B cell (primary cell): ENCODE data around the gene CYB5A. TPM values are rescaled to one million over a fixed set of nuclear protein-coding genes. Genes with fewer than 3 reads are reported as not detected.

Source experiments
- ATAC-seq: fragments of 200-7000 bp; cut with Tn5 transposase; one replicate; pipeline ENCODE4 v1.10.0; 2021; ENCODE audit warnings: low read depth, mild to moderate bottlenecking, moderate number of reproducible peaks, moderate library complexity
- CTCF ChIA-PET: fragments of 350-600 bp; sonication (Branson Sonifier 250); formaldehyde crosslinking; loops from one replicate; lab custom pipeline; 2021; ENCODE audit warnings: antibody characterized with exemption, inconsistent platforms; lab: Charles Lee
- POLR2A ChIA-PET: fragments of 350-600 bp; sonication (Branson Sonifier 250); formaldehyde crosslinking; loops from one replicate; lab custom pipeline; 2021; ENCODE audit warnings: antibody characterized with exemption; lab: Charles Lee
- DNase-seq: peaks from one replicate; pipeline ENCODE4 v3.0.0; 2013
- H2AFZ ChIP-seq: 2 replicates; pipeline ENCODE4 v1.6.1; 2012; ENCODE audit warnings: mild to moderate bottlenecking, low read depth, low read length; ENCODE audit not compliant: insufficient read depth, poor library complexity, severe bottlenecking
- H3K27ac ChIP-seq, 2 donors: 1 replicate in 1 of 2; 2 replicates in 1 of 2; pipeline ENCODE4 v1.5.1; 2012 to 2013; ENCODE audit warnings: low read length in 2 of 2, mild to moderate bottlenecking in 2 of 2, moderate library complexity in 1 of 2
- H3K27me3 ChIP-seq, 4 experiments: fragments of 200-600 bp in 1 of 4; sonication (generic) in 1 of 4; replicated peaks in 1 of 4; 1 replicate in 2 of 4; 2 replicates in 2 of 4; pipeline versions ENCODE4 v1.6.1 to v1.7.0; 2013 to 2016; ENCODE audit warnings: low read length in 3 of 4, mild to moderate bottlenecking in 2 of 4, mixed read lengths in 1 of 4, moderate library complexity in 1 of 4; ENCODE audit not compliant: insufficient read depth in 4 of 4, control insufficient read depth in 3 of 4; ENCODE audit errors: control extremely low read depth in 1 of 4
- H3K36me3 ChIP-seq, 2 experiments: replicated peaks in 1 of 2; 1 replicate in 1 of 2; 2 replicates in 1 of 2; pipeline versions ENCODE4 v1.6.1 to v1.7.1; 2013; ENCODE audit warnings: low read length in 1 of 2; ENCODE audit not compliant: insufficient read depth in 2 of 2, control insufficient read depth in 1 of 2; ENCODE audit errors: control extremely low read depth in 1 of 2, extremely low read depth in 1 of 2
- H3K4me1 ChIP-seq, 2 donors: fragments of 200-600 bp in 1 of 2; sonication (generic) in 1 of 2; 1 replicate in 1 of 2; 2 replicates in 1 of 2; pipeline versions ENCODE4 v1.5.1 to v1.6.1; 2013 to 2017; ENCODE audit warnings: low read length in 2 of 2; ENCODE audit not compliant: control insufficient read depth in 2 of 2, insufficient read depth in 2 of 2
- H3K4me2 ChIP-seq: replicated peaks from 2 replicates; pipeline ENCODE3; 2012; ENCODE audit warnings: mild to moderate bottlenecking, low read depth, low read length; ENCODE audit not compliant: poor library complexity, severe bottlenecking
- H3K4me3 ChIP-seq, 5 experiments: fragments of 200-600 bp in 1 of 5; sonication (generic) in 1 of 5; 1 replicate in 3 of 5; 2 replicates in 2 of 5; pipeline versions ENCODE4 v1.5.1 to v1.7.0; 2011 to 2016; ENCODE audit warnings: low read length in 4 of 5, mild to moderate bottlenecking in 4 of 5, low read depth in 2 of 5, control low read depth in 1 of 5, moderate library complexity in 1 of 5; ENCODE audit not compliant: insufficient read depth in 1 of 5; ENCODE audit errors: control extremely low read depth in 1 of 5, extremely low read depth in 1 of 5
- H3K79me2 ChIP-seq: fragments of 200-600 bp; sonication (generic); one replicate; pipeline ENCODE4 v1.6.0; 2016; ENCODE audit warnings: low read length; ENCODE audit not compliant: control insufficient read depth, insufficient read depth
- H3K9ac ChIP-seq: fragments of 200-600 bp; sonication (generic); 2 replicates; pipeline ENCODE4 v1.6.1; 2017; ENCODE audit warnings: mild to moderate bottlenecking, low read length, moderate library complexity
- H3K9me3 ChIP-seq, 3 donors: one replicate each; pipeline versions ENCODE4 v1.6.1 to v1.7.1; 2013; ENCODE audit warnings: low read length in 2 of 3; ENCODE audit not compliant: control insufficient read depth in 2 of 3, insufficient read depth in 1 of 3; ENCODE audit errors: control extremely low read depth in 1 of 3
- H4K20me1 ChIP-seq: 2 replicates; pipeline ENCODE4 v1.6.0; 2012; ENCODE audit warnings: mild to moderate bottlenecking, low read length; ENCODE audit not compliant: insufficient read depth, control insufficient read depth, poor library complexity, severe bottlenecking
- H3K27ac Mint-ChIP-seq: one replicate; pipeline ENCODE4 v1.8.0; 2021; ENCODE audit warnings: mixed read lengths
- H3K27me3 Mint-ChIP-seq: one replicate; pipeline ENCODE4 v1.8.0; 2021; ENCODE audit warnings: mixed read lengths
- H3K4me1 Mint-ChIP-seq: one replicate; pipeline ENCODE4 v1.8.0; 2021; ENCODE audit warnings: mixed read lengths
- H3K4me3 Mint-ChIP-seq: one replicate; pipeline ENCODE4 v1.8.0; 2021; ENCODE audit warnings: mixed read lengths
- H3K9me3 Mint-ChIP-seq: one replicate; pipeline ENCODE4 v1.8.0; 2022; ENCODE audit warnings: mixed read lengths; ENCODE audit not compliant: insufficient read depth
- CTCF ChIP-seq: fragments of 200-600 bp; IDR thresholded peaks from one replicate; pipeline ENCODE4 v1.8.0; 2022; ENCODE audit warnings: antibody characterized with exemption, mild to moderate bottlenecking
- EZH2 ChIP-seq: IDR thresholded peaks from 2 replicates; pipeline ENCODE4 v1.6.1; 2012; ENCODE audit warnings: borderline replicate concordance, low read depth, mild to moderate bottlenecking, moderate library complexity, low read length; ENCODE audit not compliant: insufficient read depth, poor library complexity, severe bottlenecking
- WGBS: methylation state at CpG from one replicate; pipeline ENCODE4 v1.1.5; 2013; ENCODE audit warnings: missing lambda C conversion rate; ENCODE audit not compliant: insufficient coverage; 5-methylcytosine and 5-hydroxymethylcytosine counted together
- intact Hi-C: fragments of 100-400 bp; cut with micrococcal nuclease; formaldehyde crosslinking; loops from one replicate; pipeline ENCODE4 v1.10.0; 2022
- polyA plus RNA-seq: library from polyadenylated mRNA; depleted of rRNA; stranded (reverse); fragments of >200 nt; gene quantifications from 2 replicates; pipeline ENCODE4 v1.2.3, GENCODE V29; 2012
- total RNA-seq, 2 donors: library from RNA; stranded (reverse); fragments of 120-200 nt in 1 of 2; gene quantifications; 1 replicate in 1 of 2; 2 replicates in 1 of 2; pipeline versions ENCODE4 v1.2.3 to v1.2.4, GENCODE V29; 2013 to 2022

The CYB5A gene
- total and polyA plus RNA-seq, 2 donors (not counting 1 experiment from before 2014, with no cell fraction given) = 46.9 to 217 TPM

GRCh38 chr18:74261053-74261713, 30.6 kb downstream of the CYB5A start:
- 100% methylated on average over 3 of the region's 6 CpGs for WGBS
- ChIA-PET CTCF (interaction anchor here (2.3 kb wide), 1 partner anchor 81 kb away, joined by 9 read pairs; no protein-coding TSS in a partner anchor), POLR2A (no interaction called here)
- H3K27me3 Mint-ChIP-seq = no peaks in the 10 kb centered on the region
- no peak overlapping the region for H3K4me2 ChIP-seq
- no peak overlapping the region for H3K27ac Mint-ChIP-seq
- no peaks in the 10 kb centered on the region for H3K9me3 Mint-ChIP-seq
- peaks cover 6 to 9% of the 10 kb centered on the region in 2 donors for H3K4me1 ChIP-seq
- peaks cover 20% of the 10 kb centered on the region for H3K4me1 Mint-ChIP-seq
- no peak overlapping the region for H3K27ac ChIP-seq
- intact Hi-C loops = no loop called here
- H2AFZ ChIP-seq = no peak overlapping the region
- H3K9ac ChIP-seq = no peak overlapping the region
- no peak overlapping the region for H3K4me3 ChIP-seq
- no peaks in the 10 kb centered on the region for H3K9me3 ChIP-seq
- DNase-seq (no peak), ATAC-seq (no peak)
- H4K20me1 ChIP-seq = no peaks in the 10 kb centered on the region
- peaks cover 3% of the 10 kb centered on the region for H3K79me2 ChIP-seq
- peaks cover 9 to 20% of the 10 kb centered on the region in 2 experiments for H3K36me3 ChIP-seq
- H3K4me3 Mint-ChIP-seq = no peak overlapping the region
- H3K27me3 ChIP-seq = no peaks in the 10 kb centered on the region
- TF ChIP-seq CTCF (no peak), EZH2 (no peak)

- Histone ChIP-seq H3K4me3 (no peak overlapping the region), H3K27ac (no peak overlapping the region), H3K79me2 (no peaks in the 10 kb centered on the region), H3K36me3 (peaks cover 7 to 20% of the 10 kb centered on the region in 2 experiments), H4K20me1 (no peaks in the 10 kb centered on the region), H3K9me3 (no peaks in the 10 kb centered on the region), H3K27me3 (no peaks in the 10 kb centered on the region), H2AFZ (no peak overlapping the region), H3K9ac (no peak overlapping the region), H3K4me2 (no peak overlapping the region), H3K4me1 (peaks cover 0 to under 1% of the 10 kb centered on the region in 2 donors)
- ChIA-PET POLR2A (no interaction called here), CTCF (interaction anchor here (2.3 kb wide), 1 partner anchor 83 kb away, joined by 9 read pairs; no protein-coding TSS in a partner anchor)
- Mint-ChIP-seq H3K27me3 (no peaks in the 10 kb centered on the region), H3K27ac (no peak overlapping the region), H3K4me3 (no peak overlapping the region), H3K4me1 (peaks cover 4% of the 10 kb centered on the region), H3K9me3 (no peaks in the 10 kb centered on the region)
- no peak for DNase-seq
- TF ChIP-seq EZH2 (no peak), CTCF (no peak)
- no peak for ATAC-seq
- no CpG with 5 or more reads among the region's 4 CpGs for WGBS
- intact Hi-C loops = no loop called here
Measured at GRCh38 chr18:74259347-74259746, 32.4 kb downstream of the CYB5A start.
